Measurements from ENCODE around the gene L3MBTL2. TPM values are rescaled to one million over a fixed set of nuclear protein-coding genes. Genes with fewer than 3 reads are reported as not detected.

Gene L3MBTL2
- total RNA-seq, 4 donors from 2014 or later, result 6.3 to 20.9 (median 16.8) TPM

DNA sequence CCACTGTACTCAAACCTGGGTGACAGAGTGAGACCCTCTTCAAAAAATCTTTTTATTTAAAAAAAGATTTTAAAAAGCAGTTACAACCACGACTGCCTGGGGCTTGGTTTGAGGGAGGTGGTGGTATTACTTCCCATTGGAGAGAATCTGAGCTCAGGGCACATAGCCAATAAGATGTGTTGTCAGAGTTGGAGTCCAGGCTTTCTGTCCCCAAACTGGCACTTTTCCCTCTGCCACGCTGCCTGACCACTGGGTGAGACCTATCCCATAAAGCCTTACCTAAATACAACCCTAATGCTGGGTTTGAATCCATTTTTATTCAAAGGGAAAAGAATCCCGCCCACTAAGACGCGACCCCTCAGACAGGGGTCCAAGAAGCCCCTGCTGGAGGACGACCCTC, 24.1 kb downstream of the L3MBTL2 start:
- WGBS, 2 donors, result 86 to 87% methylated on average over 6 of the region's 6 CpGs
- DNase-seq (ENCODE audit: low spot score in 2 of 2), result no peak
- TF ChIP-seq POLR2A (IDR thresholded peaks at IDR 0.05), result no peak
- TF ChIP-seq CTCF (IDR thresholded peaks at IDR 0.05), result no peak
- intact Hi-C loops (cut with DNase I; ENCODE audit: low total_unique reads), result no loop called here
- no peak overlapping the region for H3K4me3 ChIP-seq (ENCODE audit: low read depth, poor library complexity, severe bottlenecking)

DNA sequence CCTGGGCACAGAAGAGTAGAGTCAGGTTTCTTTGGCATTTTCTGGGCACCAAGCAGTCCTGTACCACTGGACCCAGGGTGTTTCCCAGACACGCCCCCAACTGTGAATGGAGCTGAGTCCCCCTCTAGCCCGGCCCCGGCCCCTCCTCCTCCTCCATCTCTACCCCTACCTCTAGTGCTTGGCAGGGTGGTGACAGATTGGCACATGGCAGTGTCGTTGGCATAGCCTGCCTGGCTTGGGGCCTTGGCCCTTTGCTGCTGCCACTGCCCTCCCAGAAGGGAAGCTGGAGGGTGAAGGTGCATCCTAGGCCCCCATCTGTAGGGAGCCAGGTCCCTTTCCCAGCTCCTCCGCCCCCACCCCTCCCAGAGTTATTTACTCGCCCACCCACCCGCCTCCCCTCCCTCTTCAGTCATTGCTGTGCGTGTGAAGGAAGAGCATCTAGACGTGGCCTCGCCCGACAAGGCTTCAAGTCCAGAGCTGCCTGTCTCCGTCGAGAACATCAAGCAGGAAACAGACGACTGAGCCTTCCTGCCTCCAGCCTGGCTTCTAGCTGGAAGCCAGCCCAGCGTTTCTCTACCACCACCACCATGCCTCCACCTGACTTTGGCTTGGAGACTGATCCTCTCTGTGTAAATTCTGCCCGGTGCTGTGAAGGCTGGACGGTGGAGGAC, 24.8 kb downstream of the L3MBTL2 start:
- H3K4me3 ChIP-seq (ENCODE audit: low read depth, poor library complexity, severe bottlenecking), result no peak overlapping the region
- no peak for DNase-seq (ENCODE audit: low spot score in 2 of 2)
- intact Hi-C loops (cut with DNase I; ENCODE audit: low total_unique reads), result no loop called here
- WGBS, 2 donors, result 45 to 70% methylated on average over 16 to 17 of the region's 17 CpGs
- TF ChIP-seq CTCF (IDR thresholded peaks at IDR 0.05) (no peak), POLR2A (IDR thresholded peaks at IDR 0.05) (no peak)

DNA sequence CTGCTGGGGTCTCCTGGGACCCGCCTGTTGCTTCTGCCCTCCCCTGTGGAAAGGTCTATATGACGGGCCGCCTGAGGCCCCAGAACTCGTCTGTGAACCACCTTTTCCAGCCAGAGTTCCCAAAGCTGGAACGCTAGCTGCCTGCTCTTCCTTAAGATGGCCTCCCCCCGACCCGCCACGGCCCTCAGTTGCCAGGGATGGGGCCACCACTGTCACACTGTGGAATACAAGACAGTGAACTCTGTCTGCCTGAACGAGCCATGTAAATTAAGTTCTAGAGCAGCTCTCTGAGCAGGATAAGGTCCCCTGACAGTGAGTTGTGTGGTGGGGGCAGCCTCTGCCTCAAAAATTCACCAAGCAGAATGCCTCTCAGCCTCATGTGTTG, 25.3 kb downstream of the L3MBTL2 start:
- WGBS, 2 donors, result 88 to 91% methylated on average over 9 of the region's 9 CpGs
- no peak overlapping the region for H3K4me3 ChIP-seq (ENCODE audit: low read depth, poor library complexity, severe bottlenecking)
- no peak for DNase-seq (ENCODE audit: low spot score in 2 of 2)
- no peak for TF ChIP-seq POLR2A (IDR thresholded peaks at IDR 0.05)
- TF ChIP-seq CTCF (IDR thresholded peaks at IDR 0.05), result no peak
- intact Hi-C loops (cut with DNase I; ENCODE audit: low total_unique reads), result no loop called here

- intact Hi-C loops (cut with DNase I; ENCODE audit: low total_unique reads), result no loop called here
- H3K4me3 ChIP-seq (ENCODE audit: low read depth, poor library complexity, severe bottlenecking), result no peak overlapping the region
- no peak for DNase-seq (ENCODE audit: low spot score in 2 of 2)
- TF ChIP-seq CTCF (IDR thresholded peaks at IDR 0.05) (no peak), POLR2A (IDR thresholded peaks at IDR 0.05) (no peak)
- WGBS, 2 donors, result 83 to 85% methylated on average over 7 of the region's 7 CpGs
These were observed 26.3 kb downstream of the L3MBTL2 start for GRCh38 chr22:41231369-41231768.

DNA sequence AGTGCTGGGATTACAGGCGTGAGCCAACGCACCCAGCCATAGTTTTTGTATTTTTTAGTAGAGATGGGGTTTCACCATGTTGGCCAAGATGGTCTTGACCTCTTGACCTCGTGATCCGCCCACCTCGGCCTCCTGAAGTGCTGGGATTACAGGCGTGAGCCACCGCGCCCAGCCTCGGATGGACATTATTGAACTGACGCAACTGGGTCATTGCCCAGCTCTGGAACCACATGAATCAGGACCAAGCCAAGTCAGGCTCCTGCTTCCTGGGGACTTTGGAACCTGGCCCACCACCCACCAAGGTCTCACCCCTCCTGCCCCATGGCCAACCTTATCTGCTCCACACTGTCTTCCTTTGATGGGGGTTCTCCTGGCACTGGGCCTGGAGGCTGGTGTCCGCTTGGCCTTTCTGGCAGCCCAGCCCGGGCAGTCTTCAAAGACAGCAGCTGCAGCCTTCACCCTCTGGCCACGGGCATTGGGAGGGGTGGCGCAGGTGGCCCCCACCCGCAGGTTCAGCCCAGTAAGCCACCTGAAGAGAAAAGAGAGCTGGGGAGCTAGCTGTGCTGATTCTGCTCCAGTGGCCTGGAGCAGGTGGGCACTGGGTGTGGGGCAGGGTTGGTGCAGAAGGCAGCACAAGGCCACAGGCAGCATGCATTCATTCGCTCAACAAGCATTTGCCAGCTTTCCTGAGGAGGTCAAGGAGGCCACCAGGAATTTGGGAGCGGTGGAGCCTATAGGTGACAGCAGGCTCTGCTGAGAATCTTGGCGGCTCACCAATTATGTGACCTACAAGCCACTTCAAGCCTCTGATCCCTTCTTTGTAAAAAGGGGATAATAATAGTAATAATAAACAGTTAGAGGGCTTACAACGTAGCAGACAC, 29.9 kb downstream of the L3MBTL2 start:
- TF ChIP-seq CTCF (IDR thresholded peaks at IDR 0.05) (no peak), POLR2A (IDR thresholded peaks at IDR 0.05) (no peak)
- no peak for DNase-seq (ENCODE audit: low spot score in 2 of 2)
- H3K4me3 ChIP-seq (ENCODE audit: low read depth, poor library complexity, severe bottlenecking), result no peak overlapping the region
- 84 to 88% methylated on average over 16 to 19 of the region's 19 CpGs for WGBS, 2 donors
- intact Hi-C loops (cut with DNase I; ENCODE audit: low total_unique reads), result loop anchor here (5.0 kb wide), 1 partner anchor 313 kb away; no protein-coding TSS in a partner anchor
